Cortex of kidney (tissue), 1 donor: Measurements from ENCODE around the gene GNB2.
"Not testable (repeated sequence)": the region's sequence is repeated elsewhere in the genome, so short reads cannot be mapped to it uniquely, and the experiment has no call there.

Experiments
- DNase-seq: peaks from one replicate; lab custom pipeline; 2025; lab: John Stamatoyannopoulos, UW

The GNB2 gene

DNA sequence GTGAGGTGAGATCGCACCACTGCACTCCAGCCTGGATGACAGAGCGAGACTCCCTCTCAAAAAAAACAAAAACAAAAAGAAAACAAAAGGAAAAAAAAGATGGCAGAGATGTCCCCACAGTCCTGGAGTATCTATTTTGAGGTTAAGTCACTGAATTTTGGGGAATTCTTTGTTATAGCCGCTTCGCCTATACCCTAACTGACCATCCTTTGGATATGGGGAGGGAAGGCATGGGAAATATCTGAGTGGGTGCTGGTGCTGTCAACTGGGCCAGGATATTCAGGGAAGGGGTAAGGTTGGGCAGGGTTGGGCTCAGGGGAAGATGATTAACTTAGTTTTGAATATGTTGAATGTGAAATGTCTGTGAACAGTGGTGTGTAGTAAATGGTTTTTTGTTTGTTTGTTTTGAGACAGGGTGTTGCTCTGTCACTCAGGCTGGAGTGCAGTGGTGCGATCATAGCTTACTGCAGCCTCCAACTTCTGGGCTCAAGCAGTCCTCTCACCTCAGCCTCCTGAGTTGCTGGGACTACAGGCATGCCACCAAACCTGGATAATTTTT is 8.3 kb upstream of the GNB2 start:
- DNase-seq = no peak

GRCh38 chr7:100667331-100668068 is 6.0 kb upstream of the GNB2 start:
- no peak for DNase-seq

- DNase-seq = no peak
Measured at GRCh38 chr7:100668069-100668449, 5.5 kb upstream of the GNB2 start.

GRCh38 chr7:100669106-100669505 is 4.4 kb upstream of the GNB2 start:
- not testable (repeated sequence) for DNase-seq

DNA sequence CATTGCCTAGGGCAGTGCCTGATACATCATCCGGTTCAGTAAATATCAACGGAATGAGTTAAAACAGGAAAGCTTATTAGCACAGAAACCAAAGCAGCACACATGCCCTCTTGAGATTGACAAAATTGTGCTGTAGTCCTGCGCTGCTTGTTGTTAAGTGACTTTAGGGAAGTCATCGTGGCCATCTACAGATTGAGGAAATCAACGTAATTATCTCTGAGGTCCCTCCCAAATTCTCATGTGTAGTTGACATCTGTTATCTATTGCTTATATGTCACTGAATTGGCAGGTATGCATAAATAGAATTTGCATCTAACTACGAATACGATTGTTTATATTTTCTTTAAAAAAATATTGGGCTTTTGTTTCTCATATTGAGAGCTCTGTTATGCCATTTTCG is 3.5 kb upstream of the GNB2 start:
- no peak for DNase-seq

- no peak for DNase-seq
Measured at GRCh38 chr7:100671353-100672327, 1.9 kb upstream of the GNB2 start.

- no peak for DNase-seq
Measured at GRCh38 chr7:100673942-100674410, 436 bp downstream of the GNB2 start.

DNA sequence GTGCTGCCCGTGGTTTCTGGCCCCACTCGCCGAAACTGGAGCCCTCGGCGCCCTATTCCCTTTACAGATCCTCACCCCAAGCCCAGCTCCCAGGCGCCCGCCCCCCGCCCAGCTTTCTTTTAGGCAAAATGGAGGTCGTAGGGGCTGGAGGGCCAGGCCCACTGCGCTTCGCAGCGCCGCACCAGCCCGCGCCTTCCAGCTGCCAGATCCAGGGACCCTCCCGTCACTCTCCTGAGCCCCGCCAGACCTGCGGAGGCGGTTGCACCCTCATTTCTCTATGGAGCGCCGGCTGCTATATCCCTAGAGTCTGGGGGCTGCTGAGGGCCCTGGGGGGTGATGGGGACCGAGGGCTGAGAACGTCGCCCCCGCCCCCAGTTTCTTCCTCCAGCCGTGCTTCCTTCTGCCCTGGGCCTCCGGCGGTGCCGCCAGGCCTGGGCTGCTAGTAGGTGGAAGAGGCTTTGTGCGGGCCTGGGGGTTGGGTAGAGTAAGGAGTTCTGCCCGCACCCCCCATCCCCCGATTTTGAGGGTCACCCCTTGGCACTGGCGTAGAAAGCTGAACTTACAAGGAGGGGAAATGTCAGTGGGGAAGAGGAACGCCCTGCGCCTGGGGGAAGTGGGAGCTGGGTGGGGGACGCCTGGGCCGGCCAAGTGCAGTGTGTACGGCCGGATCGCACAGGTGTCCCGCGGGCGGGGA is 1.0 kb downstream of the GNB2 start:
- no peak for DNase-seq

GRCh38 chr7:100675105-100675451 is 1.5 kb downstream of the GNB2 start:
- DNase-seq = no peak

GRCh38 chr7:100675581-100676350 is 2.2 kb downstream of the GNB2 start:
- no peak for DNase-seq

DNA sequence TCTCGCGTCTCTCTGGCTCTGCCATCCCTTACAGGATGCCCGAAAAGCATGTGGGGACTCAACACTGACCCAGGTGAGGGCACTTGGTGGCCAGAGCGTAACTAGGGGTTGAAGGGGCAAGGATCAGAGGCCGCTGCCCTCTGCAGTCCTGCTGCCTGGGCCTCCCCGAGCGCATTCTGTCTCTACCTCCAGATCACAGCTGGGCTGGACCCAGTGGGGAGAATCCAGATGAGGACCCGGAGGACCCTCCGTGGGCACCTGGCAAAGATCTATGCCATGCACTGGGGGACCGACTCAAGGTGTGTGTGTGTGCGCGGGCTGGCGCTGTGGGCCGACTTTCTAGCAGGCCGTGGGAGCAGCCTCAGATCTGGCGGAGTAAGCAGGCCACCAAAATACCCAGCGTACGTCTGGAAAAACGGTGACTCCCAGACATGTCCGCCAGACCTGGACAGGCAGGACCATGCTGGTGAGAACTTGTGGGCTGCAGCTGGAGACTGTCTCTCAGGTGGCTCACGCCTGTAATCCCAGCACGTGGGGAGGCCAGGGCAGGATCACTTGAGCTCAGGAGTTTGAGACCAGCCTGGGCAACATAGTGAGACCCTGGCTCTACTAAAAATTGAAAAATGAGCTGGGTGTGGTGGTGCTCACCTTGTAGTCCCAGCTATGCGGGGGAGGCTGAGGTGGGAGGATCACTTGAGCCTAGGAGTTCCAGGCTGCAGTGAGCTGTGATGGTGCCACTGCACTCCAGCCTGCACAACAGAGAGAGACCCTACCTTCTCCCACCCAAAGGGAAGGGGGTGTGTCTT is 3.2 kb downstream of the GNB2 start:
- DNase-seq = no peak

- no peak for DNase-seq
Measured at GRCh38 chr7:100677308-100678267, 4.0 kb downstream of the GNB2 start.

DNA sequence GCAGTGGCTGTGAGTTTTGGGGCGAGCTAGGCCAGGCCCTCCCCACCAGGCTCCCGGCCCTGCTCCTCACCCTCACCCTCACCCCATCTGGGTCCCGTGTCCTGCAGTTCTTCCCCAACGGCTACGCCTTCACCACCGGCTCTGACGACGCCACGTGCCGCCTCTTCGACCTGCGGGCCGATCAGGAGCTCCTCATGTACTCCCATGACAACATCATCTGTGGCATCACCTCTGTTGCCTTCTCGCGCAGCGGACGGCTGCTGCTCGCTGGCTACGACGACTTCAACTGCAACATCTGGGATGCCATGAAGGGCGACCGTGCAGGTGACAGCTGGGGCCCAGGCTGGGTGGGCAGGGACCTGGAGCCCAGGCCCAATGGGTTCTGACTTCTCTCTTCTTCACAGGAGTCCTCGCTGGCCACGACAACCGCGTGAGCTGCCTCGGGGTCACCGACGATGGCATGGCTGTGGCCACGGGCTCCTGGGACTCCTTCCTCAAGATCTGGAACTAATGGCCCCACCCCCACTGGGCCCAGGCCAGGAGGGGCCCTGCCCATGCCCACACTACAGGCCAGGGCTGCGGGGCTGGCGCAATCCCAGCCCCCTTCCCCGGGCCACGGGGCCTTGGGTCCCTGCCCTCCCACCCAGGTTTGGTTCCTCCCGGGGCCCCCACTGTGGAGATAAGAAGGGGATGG is 4.9 kb downstream of the GNB2 start:
- no peak for DNase-seq

DNA sequence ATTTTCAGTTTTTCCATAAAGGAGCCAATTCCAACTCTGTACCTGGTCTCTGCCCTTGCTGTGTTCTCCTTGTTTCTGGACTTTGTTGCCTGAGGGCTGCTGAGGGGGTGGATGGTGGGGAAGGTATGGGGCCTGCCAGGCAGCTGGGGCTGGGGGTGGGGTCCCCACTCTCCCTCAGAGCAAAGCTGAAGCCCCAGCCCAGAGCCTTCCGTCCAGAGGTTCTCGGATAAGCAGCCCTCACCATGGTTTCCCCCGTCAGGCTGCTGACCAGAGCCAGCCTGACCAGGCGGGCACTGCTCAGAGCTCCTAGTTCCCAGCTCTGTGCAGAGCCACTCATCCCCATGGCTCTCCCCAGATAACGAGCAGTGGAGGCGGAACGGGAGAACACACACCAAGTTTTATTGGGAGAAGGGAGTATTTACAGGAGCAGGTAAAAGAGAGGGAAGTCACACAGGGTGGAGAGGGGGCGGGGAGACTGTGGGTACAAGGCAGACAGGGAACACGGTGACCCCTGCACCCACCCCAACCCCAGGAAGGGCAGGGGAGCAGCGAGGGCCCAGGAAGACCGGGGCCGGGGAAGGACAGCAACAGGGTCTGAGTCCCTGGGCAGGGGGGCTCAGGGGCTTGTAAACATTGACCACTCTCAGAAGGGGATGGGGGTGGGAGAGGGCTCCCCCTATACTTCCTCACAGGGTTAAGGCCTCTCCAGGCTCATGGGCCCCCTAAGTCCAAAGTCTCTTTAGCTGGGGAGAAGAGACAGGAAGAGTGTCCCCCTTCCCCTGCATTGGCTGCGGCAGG is 5.8 kb downstream of the GNB2 start:
- DNase-seq = no peak

- DNase-seq = no peak
Measured at GRCh38 chr7:100679927-100680575, 6.5 kb downstream of the GNB2 start.

DNA sequence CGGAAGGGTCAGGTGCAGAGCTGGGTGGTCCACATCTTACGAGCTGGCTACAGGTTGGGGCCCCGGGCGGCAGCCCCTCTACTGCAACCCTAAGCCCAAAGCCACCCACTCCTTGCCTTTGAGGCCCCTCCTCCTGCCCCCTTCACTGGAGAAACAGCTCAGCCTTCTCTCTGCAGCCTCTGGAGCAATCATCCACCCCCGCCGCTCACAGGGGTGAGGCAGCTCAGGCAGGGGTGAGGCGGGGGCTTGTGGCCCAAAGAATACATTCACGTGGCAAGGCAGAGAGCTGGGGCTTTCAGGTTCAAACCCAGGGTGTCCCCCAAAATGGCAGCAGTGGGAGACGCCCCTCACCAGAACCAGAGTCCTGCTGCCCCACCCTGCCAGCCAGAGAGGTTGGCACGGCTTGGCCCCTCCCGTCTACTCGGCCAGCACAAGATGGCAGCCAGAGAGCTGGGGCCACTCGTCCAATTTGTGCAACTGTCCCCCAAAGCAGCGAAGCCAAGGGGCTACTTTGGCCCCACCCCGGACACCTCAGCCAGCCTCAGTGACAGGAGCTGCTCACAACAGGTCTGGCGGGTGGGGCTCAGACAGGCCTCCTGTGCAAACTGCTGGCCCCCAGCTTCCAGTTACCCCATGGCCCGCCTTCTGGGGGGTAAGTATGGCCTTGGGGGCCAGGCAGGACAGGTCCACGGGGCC is 7.2 kb downstream of the GNB2 start:
- DNase-seq = no peak
